ENCODE measurements around the gene GNPDA1.

Gene GNPDA1

DNA sequence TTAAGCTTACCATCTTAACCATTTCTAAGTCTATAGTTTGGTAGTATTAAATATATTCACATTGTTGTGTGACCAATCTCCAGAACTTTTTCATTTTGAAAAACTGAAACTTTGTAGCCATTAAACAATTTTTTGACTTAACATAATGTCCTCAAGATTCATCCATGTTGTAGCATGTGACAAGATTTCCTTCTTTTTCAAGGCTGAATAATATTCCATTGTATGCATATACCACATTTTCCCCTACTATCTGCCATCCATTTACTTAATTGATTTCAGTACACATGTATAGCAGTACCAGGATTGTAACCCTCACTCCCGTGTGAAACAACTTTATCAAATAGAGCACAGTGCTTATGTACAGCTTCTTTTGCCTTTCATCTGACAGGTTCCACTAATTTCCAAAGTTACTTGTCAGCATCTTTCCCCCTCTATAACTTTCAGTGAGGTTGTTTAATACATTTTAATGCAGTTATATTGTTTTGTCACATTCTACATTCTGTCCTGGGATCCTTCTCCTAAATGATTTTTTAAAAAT, 7.4 kb upstream of the GNPDA1 start:
- no peak for DNase-seq

DNA sequence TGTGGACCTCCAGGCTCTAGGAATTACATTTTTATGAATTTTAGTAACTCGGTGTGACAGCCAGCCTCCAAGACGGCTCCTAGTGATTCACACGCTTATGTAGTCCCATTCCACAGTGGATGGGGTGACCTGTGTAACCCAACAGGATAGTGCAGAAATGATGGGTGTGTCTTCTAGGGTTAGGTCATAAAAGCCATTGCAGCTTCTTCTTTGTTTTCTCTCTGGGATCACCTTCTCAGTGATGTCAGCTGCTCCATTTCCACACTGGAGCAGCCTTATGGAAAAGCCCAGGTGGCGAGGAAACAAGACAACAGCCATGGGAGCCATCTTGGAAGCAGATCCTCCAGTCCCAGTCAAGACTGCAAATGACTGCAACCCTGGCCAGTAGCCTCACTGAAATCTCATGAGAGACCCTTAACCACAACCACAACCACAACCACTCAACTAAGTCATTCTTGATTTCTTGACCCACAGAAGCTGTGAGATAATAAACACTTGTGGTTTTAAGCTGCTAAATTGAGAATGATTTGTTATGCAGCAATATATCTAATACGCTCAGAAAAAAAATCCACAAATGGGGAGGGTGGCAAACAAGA, 5.1 kb upstream of the GNPDA1 start:
- no peak for DNase-seq

DNA sequence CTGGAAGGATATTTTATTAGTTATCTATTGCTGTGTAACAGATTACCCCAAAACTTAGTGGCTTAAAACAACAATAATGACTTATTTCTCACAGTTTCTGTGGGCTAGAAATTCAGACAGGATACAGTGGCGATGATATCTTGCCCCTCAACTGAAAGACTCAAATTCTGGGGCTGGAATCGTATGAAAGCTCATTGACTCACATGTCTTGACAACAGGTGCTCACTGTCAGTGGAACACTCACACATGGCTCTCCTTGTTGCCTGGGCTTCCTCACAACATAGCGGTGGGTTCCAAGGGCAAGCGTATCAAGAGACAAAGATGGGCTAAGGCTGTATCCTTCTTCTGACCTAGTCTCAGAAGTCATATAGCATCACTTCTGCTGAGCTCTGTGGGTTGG, 3.7 kb upstream of the GNPDA1 start:
- DNase-seq = no peak

DNA sequence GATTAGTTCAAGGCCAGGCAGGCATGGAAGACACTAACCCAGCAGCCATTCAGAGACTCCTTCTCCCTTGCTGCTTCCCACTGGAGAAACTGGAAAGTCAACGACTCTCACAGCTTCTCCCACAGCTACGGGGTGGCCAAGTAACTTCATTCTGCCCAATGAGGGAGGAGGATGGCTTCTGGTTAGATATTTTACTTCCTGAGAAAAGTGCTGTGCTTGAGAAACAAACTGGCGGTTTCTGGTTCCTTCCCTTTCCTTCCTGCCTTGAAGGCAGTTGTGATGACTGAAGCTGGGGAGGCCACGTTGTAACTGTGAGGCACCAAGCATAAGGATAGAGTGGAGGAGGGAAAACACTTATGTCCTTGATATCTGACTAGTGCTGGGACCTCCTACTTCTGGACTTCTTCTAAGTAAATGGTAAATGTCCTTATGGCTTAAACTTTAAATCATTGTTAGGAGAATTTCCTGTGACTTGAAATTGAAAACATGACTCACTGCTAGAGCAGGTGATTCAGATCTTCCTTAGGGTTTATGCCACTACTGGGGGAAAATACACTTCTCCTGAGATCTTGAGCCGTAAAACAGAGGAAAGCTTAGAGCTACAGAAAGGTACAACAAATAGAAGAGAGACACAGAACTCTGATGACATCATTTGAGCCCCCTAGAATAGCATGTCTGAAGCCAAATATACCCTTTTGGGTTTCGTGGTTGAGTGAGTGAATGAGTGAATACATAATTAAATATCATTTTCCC, 3.1 kb upstream of the GNPDA1 start:
- no peak for DNase-seq

DNA sequence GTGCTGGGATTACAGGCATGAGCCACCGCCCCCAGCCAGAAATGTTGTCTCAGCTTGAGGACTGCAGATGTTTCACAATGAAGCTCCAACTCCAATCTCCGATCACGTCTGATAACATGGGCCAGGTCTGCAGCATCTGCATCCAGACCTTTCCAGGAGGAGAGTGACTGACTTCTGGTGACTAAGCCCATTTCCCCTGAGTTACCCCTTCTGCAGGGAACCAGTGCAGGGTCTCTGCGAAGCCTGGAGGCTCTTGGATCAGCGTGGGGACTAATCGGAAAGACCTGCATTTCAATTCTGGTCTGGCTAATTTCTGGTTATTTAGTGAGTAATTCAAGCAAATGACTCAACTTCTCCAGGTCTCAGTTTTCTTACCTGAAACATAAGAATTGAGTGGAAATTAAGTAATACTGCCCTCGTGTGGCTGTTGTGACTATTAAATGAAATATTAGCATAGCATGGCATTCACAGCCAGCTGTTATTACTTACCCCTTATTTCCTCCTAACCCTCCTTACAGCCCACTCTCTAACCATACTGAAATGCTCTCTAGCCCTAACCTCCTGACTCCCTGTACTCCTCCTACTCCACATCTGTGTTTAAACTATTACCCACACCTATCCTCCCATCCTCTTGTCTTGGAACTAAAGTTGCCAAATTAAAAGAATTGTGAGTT, 2.2 kb upstream of the GNPDA1 start:
- peak; percentile 5 for DNase-seq

DNA sequence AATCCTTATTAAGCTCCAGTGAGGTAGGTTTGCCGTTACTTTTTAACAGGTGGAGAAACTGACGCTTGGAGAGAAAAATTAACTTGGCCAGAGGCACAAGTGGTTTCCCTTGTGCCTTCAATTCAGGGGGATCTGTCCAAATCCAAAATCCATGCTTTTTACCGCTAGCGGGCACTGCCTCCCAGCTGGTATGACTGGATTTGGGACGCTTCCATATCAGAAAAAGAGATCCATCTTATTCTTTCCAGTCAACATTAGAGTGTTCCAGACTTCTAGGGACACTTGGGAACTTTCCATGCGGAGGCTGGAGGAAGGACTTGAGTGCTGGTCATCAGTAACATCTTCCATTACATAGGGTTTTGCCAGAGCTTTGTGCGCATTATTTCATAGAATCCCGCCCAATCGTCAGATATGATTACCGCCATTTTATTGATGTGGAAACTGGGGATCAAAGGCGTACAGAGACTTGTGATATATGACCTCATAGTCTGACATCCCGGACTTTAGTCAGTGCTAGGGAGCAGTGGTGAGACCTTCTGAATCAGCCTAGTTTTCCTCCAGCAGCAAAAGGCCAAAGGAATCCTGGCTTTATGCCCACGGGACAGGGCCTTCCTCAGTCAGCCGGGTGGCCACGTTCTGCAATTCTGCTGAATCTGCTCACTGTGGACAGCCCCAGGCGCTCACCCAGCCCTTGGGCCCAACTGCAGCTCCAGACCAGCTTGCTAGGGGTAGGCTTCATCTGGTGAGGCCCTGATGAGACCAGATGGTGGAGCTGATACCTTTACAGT, 1.1 kb upstream of the GNPDA1 start:
- no peak for DNase-seq

DNA sequence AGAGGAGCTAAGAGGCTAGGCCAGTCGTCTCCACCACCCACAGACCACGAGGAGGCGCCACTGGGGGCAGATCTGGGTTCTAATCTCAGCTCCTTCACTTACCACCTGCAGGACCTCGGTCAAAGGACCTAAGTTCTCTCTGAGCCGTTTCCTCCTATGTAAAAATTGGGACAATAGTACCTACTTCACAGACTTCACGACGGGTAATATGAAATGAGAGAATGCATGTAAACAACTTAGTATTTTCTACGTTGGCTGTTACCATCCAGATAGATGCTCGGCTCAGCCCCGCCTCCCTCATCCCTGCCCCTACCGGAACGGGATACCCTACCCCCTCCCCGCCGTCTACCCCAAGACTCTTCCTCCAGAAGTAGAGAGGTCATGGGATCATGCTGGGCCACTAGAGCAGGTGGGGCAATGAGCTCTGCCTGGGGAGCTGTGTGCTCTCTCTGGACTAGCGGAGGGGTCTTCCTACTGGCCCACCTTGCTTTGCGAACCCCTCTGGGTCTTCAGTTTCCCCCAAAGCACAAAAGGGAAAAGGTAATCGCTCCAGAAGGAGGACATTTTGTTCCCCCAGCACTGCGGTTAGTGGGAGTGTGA, 541 bp downstream of the GNPDA1 start:
- no peak for DNase-seq

DNA sequence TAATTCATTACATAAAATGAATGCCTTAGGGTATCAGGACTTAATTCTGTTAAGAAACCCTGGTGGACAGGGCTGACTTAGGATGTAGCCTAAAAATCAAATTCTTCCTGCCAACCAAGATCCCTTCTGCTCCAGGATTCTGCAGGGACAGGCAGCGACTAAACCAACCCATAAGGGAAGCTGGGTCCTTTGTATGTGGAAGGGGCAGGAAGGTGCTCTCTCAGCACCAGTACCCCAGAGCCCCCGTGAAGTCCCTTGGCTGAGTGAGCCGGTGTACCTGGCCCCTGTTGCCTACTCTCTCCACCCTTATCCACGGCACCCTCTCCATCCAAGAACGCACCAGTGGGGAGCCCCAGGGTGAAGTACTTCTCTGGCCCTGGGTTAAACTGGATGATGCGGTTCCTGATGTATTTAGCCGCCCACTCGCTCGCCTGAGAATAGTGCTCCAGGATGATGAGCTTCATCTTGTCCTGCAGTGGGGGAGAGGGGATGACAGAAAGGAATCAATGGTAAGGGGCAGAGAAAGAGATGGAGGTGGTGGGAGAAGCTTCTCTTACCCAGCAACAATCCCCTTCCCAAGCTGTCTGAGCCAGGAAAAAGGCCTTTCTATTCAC, 1.1 kb downstream of the GNPDA1 start:
- no peak for DNase-seq

DNA sequence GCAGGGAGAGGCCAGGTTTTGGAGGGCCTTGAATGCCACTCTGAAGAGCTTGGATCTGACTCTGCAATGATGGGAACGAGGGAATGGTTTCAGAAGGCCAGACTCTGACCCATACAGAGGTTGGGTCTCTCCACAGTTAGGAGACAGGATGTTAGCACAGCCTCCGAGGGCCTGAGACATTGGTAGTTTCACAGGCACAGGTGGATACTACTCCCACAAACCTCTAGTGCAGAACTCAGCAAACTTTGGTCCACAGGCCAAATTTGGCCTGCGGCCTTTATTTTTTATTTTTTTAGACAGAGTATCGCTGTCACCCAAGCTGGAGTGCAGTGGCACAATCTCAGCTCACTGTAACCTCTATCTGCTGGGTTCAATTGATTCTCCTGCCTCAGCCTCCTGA, 2.9 kb downstream of the GNPDA1 start:
- DNase-seq = no peak

DNA sequence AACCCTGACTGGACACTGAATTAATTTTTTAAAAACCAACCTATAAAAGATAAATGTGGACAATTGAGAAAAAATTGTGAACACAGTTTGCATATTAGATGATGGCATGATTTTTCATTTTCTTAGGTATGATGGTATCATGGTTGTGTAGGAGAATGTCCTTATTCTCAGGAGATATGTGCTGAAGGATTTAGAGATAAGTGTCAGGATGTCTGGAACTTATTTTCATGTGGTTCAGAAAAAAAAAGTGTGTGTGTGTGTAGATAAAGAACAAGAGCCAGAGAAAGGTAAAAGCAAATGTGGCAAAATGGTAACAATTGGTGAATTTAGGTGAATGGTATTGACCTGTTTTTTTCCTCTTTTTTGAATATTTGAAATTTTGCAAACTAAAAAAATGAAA, 4.0 kb downstream of the GNPDA1 start:
- no peak for DNase-seq

DNA sequence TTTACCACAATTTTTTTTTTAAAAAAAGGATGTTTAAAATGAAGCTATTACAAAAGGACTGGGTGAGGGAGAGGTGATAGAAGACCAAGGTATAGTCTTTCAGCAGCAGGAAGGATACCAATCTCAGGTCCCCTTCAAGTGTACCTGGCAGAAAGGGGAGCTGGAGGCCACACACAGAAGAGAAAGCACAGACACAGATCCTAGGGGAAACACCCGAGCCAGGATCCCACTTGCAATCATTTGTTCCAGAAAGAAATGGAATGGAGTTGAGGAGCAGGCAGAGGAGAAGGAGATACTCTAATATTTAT, 5.6 kb downstream of the GNPDA1 start:
- no peak for DNase-seq

DNA sequence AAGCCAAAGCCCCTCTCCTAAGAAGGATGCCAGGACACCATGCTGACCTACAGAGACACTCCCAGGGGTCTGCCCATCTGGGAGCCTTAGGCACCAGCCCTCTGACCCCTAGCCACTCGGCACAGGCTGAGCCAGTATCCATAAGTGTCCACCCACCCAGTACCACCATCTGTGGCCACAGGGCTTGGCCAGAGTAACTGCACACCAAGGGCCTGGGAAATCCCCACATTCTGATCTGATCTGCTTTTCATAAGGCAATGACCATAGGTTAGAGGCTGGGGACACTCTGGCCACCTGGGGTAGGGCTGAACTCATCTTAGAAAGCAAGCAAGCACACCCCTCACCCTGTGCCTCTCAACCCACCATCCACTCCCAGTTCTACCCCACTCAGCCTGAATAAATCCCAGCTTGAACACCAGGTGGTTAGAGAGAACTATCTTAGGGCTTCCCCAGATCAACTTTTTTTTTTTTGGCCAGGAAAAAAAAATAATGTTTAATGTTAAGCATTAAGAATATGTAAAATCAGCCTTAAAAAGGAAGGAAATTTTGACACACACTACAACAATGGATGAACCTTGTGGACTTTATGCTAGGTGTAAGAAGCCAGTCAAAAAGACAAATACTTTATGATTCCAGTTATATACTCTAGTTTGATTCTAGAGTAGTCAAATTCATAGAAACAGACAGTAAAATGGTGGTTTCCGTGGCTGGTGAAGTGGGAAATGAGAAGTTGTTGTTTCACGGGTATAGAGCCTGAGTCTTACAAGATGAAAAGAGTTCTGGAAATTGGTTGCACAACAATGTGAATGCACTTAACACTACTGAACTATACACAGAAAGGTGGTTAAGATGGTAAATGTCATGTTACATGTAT, 6.2 kb downstream of the GNPDA1 start:
- DNase-seq = no peak

DNA sequence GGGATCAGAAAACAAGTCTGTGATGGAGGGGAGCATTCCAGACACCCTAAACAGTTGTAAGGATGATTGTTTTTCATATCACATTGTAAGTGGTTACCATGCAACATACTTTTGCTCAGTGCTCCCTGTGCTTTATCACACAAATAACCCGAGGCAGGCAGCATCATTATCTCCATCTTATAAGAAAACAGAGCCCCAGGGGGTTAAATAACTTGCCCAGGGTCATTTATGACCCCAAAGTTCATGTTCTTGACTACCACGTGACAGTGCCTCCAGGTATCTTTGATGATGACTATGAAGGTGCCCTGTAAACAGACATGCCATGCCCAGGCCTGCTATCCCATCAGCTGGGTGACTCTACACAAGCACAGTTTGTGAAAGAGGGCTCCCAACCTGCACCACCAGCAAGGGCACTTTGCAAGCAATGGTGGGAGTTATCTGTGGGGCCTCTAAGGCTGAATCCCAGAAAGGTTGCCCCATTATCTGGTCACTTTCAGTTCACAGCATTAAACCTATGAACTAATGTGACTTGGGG, 9.5 kb downstream of the GNPDA1 start:
- no peak for DNase-seq

DNA sequence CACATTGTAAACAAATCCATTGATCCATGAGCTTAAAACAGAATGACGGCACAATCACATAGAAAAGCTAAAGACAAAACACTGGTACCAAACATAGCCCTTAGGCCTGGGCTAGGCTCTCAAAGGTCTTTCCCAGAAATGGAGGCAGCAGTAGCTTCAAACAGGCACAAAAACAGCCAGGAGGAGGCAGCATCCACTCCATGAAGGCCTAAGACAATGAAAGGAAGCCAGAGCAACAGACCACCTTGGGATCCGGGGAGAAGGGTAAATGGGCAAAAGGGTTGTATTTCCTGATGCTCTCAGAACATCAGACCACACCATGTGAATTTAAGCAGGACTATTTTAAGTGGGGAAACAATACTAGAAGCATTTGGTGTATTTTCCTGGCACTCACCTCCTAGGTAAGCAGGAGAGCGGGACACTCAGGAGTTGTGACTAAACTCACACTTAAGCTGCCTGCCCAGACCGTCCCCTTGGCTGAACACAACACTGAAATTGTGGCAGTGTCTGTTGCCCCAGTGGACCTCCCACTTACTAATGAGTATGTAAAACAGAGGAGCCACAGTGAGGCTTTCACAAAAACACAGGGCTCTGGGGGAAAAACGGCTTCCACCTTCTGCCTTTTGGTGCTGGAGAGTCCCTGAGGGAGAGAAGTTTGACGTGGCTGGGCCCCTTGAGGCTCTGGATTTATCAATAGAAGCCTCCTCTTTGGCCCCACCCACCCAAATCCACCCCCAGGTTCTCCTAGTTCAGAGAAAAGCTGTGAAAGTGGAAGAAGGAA, 11.9 kb downstream of the GNPDA1 start:
- no peak for DNase-seq

DNA sequence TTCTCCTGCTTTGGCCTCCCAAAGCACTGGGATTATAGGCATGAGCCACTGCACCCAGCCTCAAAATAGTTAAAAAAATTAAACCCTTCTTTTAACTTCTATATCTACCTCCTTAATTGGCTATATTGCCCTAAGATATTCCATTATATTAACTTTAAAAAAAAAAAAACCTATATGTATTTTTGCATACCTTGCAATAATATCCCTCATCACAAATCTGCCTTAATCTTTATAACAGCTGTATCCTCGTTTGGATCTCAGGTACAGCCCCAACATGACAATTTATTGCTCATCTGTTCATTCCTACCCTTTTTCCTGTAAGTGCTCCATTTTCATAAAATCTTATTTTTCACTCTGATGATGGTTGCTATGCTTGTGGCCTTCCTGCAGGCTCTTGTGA, 12.7 kb downstream of the GNPDA1 start:
- DNase-seq = no peak

DNA sequence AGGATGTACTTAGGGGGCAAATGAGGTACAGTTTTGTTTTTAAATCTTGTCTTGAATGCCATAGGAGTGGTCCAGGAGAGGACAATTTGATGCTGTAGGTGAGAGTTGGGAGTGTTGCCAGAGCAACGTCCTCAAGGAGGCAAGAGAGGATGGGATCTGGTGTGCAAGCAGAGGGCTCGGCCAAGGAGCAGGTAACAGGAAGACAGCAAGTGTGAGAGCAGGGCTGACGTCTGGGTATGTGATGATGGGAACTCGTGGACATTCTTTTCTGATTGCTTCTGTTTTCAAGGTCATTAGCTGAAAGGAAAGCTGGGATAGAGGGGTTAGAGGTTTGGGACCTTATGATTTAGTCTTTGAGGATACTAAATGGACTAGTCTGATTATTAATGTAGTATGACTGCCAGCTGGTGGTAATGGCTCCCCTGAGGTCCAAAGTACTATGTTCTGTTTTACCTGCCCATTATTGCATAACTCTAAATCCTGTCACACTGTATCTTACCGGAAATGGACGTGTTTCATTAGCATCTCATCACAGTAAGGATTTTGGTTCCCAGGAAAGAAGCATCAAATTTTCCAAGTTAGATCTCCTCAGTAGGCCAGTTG, 15.4 kb downstream of the GNPDA1 start:
- DNase-seq = no peak

DNA sequence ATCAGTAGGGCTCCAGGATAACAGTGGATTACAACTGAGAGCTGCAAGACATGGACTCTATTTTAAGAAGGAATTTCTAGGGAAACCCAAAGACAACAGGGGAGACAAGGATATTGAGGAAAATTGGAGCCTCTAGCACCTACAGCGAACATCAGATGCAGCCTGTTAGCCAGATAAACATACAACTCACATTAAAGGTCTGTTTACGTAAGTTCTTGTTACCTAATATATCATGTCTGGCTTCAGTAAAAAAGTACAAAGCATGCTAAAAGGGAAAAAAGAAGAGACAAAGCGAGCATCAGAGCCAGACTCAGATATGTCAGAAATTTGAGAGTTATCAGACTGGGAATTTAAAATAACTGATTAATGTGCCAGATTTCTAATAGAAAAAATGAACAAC, 17.2 kb downstream of the GNPDA1 start:
- no peak for DNase-seq

DNA sequence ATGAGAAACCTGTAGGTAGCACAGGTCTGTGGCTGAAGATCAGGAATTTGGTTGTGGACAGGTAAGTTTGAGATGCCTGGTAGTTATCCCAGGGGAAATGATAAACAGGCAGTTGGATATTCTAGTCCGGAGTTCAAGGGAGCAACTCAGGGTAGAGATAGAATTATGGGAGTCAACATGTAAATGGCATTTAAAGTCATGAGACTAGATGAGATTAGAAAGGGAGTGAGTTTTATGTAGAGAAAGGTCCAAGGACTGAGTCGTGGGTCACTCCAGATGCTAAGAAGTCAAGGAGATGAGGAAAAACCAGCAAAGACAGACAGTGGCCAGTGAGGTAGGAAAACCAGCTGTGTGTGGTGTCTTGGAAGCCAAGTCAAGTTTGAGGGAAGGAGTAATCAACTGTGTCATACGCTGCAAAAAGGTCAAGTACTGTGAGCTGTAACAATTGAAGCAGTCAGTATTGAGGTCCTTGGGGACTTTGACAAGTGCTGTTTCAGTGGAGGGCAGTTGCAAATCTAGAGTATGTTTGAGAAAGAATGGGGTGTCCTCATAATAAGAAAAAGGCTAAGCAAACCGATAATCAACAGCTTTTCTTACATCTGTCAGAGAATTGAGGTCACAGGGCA, 18.2 kb downstream of the GNPDA1 start:
- no peak for DNase-seq

DNA sequence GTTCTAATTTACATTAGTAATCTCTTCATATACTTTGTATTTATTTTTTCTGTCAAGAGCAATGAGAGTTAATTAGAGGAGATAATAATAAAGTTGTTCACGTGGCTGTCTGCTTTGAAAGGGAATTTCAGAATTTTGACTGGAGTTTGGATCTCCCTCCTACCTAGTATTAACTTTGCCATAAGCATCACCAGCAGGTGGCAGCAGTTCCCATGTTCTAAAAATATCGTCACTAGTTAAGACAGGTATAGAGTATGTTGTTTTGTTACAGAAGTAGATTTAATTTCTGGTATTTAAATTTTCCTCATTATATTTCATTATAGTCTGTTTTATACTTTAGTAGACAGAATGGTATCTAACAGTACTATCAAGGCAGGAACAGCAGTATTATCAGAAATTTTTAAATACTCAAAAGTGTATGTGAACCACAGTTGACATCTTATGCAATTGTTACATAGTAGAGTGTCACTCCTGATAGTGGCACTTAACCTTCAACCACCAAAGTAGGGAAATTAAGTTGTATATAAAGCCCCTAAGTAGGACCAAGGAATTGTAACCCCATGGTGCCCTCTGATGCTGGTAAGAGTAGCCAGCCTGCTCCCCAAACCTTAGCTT, 20.4 kb downstream of the GNPDA1 start:
- peak; percentile 43 for DNase-seq
